Measurements from ENCODE around the gene SNX11.

Gene SNX11

DNA sequence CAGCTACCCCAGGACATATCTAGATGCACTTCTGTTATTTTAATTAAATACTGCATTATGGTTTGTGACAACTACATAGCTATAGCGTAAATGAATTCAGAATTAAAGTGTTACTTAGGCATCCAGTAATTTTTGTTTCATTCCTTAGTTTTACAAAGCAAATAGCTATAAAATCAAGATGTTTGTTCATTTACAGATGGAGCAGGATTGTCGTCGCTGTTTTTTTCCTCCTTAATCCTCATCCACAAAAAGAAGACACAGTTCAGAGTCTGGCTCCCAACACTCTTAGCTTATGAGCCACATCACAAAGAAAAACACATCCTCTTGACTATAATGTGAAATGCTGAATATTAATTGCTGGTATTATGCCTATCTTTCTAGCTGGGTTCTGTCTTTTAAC lies 43.7 kb downstream of the SNX11 start:
- in situ Hi-C loops (cut with HindIII; ENCODE audit: low pct_ligation_motif_present, low pct_unique_long_range_greater_than_20kb, low sequenced_read_pairs), result no loop called here
- no peak for DNase-seq

DNA sequence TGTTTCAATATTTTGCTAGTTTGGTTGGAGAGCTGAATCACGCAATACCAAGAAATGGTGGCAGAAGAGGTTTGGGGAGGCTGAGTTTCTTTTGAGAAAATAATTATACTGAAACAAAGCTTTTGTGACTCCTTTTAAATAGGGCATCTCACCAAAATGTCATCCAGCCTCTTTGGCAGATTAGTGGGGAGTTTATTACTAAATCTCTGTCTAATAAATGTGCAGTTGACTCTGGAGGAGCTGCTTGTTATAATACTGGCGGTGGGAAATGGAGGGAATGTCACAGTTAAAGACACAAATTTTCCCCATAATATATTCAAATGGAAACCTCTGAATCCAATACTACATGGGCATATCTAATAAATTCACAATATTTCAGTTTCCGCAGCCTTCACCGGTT lies 44.7 kb downstream of the SNX11 start:
- DNase-seq, result no peak
- in situ Hi-C loops (cut with HindIII; ENCODE audit: low pct_ligation_motif_present, low pct_unique_long_range_greater_than_20kb, low sequenced_read_pairs), result no loop called here

DNA sequence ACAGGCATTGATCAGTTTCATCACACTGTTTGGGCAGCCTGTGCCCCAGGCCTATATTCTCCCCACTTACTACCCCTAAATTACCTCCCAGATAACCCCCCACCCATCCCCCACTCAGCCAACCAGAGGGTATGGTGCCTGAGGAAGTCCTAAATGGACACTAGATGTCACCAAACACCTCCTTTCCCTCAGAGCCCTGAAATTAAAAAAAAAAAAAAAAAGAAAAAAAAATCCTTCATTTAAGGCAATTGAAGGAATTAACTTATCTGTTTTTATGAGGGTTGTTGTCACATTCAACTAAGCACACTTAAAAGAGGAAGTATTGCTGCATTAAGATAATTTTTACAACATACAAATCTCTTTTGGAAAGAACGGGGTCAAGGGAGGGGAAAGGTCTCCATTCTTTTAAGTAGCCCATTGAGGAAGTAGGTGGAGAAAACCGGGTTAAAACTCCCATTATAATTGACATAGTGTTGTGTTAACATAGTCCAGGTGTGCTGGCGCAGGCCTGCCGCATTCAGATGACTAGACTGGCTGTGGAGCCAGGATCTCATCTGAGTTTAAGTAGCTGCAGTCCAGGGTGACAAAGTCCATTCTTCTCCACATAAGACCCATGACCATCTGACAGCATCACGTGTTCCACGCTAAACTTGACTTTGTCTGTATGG lies 46.3 kb downstream of the SNX11 start:
- DNase-seq, result peak; percentile 60

DNA sequence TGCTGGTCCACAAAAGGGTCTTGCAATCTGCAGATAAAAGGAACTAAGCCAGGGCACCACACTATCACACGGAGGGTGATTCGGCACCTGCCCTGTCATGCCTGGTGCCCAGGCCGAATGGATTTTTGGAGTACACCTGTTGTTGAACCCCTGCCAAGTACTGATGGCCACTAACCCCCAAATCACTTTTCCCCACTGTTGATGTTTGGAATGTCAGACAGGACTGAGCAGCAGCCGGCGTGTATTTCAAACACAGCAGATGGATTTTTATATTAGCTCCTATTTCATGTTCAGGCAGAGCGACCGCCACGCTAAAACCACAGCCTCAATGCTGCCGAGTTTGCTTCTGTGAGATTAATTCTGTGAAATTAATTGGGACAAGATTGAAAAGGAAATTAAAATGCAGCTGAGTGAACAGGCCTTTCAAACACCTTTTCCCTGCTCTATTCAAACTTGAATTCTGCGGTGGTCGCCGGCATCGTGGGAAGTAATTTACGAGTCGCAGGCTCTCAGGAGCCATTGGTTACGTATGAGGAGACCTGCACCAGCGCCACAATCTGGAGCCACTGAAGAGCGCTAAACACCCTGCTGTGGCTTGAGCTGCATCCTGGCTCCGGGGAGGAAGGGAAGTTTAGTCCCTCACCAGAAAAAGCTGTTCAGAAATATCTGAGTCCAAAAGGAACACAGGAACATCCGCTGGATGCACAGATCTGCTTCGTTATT lies 48.5 kb downstream of the SNX11 start:
- in situ Hi-C loops (cut with HindIII; ENCODE audit: low pct_ligation_motif_present, low pct_unique_long_range_greater_than_20kb, low sequenced_read_pairs), result no loop called here
- DNase-seq, result no peak

More for the DNA sequence above, 46.3 kb downstream of the SNX11 start:
- in situ Hi-C loops (cut with HindIII; ENCODE audit: low pct_ligation_motif_present, low pct_unique_long_range_greater_than_20kb, low sequenced_read_pairs), result no loop called here

DNA sequence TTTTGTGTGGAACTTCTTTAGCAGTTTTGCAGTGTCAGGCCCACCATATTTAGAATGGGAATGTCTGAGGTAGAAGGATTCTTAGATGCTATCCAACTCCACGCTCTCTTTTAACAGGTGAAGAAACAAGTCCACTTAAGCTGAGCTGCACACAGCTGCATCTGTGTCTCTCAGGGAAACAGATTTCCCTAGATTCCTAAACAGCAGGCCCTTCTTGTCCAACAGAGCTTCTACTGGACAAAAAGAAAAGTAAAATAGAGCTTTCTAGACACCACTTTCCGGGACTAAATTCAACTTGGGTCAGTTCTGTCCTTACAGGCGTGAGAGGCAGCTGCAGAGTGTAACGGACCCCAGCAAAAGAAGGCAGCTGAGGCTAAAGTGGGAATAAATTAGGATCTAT lies 51.7 kb downstream of the SNX11 start:
- DNase-seq, result no peak
- in situ Hi-C loops (cut with HindIII; ENCODE audit: low pct_ligation_motif_present, low pct_unique_long_range_greater_than_20kb, low sequenced_read_pairs), result no loop called here

DNA sequence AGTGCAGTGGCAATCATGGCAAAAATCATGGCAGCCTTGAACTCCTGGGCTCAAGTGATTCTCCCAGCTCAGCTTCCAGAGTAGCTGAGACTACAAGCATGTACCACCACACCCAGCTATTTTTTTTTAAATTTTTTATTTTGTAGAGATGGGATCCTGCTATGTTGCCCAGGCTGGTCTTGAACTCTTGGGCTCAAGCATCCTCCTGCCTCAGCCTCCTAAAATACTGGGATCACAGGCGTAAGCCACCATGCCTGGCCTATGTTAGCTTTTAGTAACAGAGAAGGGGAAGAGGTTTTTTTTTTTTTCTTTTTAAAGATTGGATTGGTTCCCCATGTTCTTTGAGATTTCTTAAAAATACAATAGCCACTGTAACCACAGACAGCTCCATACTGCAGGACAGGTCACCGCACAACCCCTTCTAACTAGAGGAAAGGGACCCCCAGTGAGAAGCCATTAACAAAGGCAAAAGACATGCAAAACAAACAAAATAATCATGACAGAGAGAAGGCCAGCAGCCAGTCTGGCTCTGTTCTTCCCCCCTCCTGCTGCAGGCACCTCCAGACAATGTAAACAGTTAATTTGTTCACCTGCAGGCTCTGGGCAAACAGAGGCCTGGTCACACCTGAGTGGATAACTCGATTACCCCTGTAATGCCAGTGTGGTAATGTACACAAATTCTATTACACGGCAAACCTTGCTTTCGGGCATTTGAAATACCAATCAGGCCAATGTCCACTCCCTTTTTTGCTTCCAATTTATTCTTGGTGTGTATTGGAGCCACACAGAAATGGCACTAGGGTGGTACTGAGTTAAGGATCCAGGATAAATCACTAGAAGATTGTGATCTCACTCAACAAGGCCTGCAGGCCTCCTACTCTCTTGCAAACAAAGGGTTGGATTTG lies 52.9 kb downstream of the SNX11 start:
- no peak for DNase-seq
- in situ Hi-C loops (cut with HindIII; ENCODE audit: low pct_ligation_motif_present, low pct_unique_long_range_greater_than_20kb, low sequenced_read_pairs), result no loop called here

DNA sequence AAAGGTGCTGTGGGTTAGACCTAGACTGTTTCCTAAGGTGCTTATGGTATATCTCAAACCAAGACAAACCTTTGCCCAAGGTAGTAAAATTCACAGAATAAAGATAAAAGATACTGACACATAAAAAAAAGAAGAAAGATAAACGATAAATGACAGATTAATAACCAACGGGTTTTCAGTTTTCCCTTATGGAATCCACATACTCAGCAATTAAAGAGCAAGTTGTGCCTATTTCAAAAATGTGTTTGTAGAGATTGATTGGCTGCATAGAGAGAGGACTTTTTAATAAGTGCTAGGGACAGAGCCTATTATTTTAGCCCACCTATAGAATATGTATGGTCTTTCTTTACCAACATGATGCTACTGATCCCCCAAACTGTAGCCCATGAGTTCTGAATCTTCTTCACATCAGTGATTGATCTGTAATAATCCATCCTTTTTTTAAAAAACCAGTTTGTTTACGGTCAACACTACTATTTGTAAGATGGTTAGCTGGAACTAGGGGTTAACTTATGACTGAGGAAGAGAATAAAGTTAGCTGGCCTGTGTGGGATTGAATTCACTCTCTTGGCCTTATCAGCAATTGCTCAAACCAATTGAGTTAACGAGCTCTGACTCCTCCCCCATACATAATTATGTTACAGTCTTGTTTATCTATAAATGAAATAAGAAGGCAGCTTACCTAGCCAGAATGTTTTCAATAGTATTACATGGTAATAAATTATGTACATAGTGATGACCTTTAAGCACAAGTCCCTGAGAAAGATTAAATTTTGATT lies 53.8 kb downstream of the SNX11 start:
- DNase-seq, result no peak
- in situ Hi-C loops (cut with HindIII; ENCODE audit: low pct_ligation_motif_present, low pct_unique_long_range_greater_than_20kb, low sequenced_read_pairs), result no loop called here

DNA sequence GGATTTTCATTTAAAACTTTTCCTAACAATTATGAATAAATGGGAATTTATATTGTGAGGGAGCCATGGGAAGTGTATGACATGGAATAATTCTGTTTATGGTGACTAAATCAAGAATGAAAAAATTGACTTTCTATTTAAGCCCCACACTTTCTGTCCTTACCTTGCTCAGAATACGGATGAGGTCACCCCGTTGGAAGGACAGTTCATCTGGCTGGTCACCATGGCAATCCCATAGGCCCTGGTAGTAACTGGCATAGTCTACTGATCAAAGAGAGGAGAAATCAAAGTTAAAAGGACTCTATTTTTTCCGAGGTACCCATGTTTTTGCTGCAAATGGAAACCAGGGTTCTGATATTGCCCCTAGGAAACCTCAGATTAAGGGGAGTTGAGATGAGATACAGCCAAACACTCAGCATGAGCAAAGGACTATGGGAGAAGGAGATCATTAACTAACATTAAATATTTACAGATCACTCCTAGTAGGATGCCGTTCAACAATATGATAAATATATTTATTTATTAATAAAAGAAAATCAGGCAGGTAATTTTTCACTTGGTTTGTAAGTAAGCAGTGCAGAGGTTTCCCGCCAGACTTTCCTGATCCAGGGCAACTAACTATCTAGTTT lies 54.9 kb downstream of the SNX11 start:
- in situ Hi-C loops (cut with HindIII; ENCODE audit: low pct_ligation_motif_present, low pct_unique_long_range_greater_than_20kb, low sequenced_read_pairs), result no loop called here
- peak; percentile 8 for DNase-seq

DNA sequence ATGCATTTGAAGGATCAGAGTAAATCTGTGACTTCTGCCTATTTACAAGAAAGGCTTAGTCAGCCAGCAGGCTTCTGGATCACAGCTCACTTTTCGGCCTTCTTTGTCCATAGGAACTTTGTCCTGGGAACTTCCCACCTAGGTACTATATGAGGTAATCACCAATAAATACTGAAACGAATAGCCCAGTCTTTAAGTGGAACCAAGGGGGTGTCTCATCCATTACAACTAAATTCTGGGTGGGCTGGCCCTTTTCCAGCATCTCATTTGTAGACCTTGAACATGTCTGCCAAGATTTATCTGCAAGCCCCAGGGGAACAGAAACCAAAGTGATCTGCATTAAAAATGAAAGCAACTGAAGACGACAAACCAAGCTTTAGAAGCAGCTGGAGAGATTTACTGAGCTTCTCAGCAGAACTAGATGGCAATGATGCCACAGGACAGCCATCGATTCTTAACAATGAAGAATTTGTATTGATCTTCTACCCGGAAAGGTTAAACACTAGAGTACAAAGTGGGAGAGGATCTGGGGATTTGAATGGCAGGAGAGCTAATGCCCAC lies 55.5 kb downstream of the SNX11 start:
- in situ Hi-C loops (cut with HindIII; ENCODE audit: low pct_ligation_motif_present, low pct_unique_long_range_greater_than_20kb, low sequenced_read_pairs), result no loop called here
- peak; percentile 40 for DNase-seq

DNA sequence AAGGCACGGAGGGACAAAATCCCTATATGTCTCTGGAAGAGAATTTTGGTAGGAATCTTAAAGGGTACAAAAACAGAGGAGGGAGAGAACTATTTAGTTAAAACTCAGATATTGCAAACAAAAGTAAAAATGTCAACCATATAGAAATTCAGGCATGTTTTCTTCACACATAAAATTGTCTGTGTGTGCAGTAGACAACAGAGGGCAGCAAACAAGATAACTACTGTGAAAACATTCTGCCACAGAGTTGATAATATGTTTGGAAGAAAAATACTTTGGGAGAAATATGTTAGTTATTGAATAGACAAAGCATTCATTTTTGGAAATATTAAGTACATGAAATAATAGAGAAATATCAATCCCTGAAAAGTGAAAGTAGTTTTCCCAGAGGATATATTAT lies 56.2 kb downstream of the SNX11 start:
- in situ Hi-C loops (cut with HindIII; ENCODE audit: low pct_ligation_motif_present, low pct_unique_long_range_greater_than_20kb, low sequenced_read_pairs), result no loop called here
- DNase-seq, result peak; percentile 10

DNA sequence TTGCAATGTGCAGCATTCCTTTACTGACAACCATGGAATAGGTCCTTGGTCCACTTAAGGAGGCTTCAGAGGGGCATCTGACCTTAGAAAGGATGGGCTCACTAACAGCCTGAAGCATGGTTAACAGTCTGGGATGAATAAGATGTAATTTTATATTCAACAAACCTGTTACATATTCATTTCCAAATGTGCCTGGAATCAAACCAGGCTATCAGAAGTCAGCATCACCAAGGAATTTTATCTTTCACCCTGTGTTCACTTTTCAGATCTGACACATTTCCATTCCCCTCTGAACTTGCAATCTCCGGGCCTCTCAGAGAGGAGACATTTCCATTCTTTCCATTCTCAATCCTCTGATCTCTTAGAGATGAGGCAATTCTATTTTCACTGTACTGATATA lies 62.4 kb downstream of the SNX11 start:
- DNase-seq, result no peak
- in situ Hi-C loops (cut with HindIII; ENCODE audit: low pct_ligation_motif_present, low pct_unique_long_range_greater_than_20kb, low sequenced_read_pairs), result no loop called here
